AG09309 (cell line): ENCODE data around the gene FAM72A.
"Not testable (repeated sequence)": the region's sequence is repeated elsewhere in the genome, so short reads cannot be mapped to it uniquely, and the experiment has no call there.

Source experiments
- DNase-seq: peaks from one replicate; pipeline ENCODE4 v3.0.0-alpha.2; 2010; ENCODE audit warnings: low read depth
- H3K4me3 ChIP-seq: 2 replicates; pipeline ENCODE4 v1.5.1; 2011; ENCODE audit warnings: mild to moderate bottlenecking, low read depth, low read length, moderate library complexity; ENCODE audit not compliant: control insufficient read depth
- CTCF ChIP-seq: IDR thresholded peaks from 2 replicates; pipeline ENCODE4 v1.5.1; 2011; ENCODE audit warnings: mild to moderate bottlenecking, low read depth, low read length, inconsistent platforms; ENCODE audit not compliant: insufficient read depth, control insufficient read depth; ENCODE audit errors: missing control alignments

The FAM72A gene

DNA sequence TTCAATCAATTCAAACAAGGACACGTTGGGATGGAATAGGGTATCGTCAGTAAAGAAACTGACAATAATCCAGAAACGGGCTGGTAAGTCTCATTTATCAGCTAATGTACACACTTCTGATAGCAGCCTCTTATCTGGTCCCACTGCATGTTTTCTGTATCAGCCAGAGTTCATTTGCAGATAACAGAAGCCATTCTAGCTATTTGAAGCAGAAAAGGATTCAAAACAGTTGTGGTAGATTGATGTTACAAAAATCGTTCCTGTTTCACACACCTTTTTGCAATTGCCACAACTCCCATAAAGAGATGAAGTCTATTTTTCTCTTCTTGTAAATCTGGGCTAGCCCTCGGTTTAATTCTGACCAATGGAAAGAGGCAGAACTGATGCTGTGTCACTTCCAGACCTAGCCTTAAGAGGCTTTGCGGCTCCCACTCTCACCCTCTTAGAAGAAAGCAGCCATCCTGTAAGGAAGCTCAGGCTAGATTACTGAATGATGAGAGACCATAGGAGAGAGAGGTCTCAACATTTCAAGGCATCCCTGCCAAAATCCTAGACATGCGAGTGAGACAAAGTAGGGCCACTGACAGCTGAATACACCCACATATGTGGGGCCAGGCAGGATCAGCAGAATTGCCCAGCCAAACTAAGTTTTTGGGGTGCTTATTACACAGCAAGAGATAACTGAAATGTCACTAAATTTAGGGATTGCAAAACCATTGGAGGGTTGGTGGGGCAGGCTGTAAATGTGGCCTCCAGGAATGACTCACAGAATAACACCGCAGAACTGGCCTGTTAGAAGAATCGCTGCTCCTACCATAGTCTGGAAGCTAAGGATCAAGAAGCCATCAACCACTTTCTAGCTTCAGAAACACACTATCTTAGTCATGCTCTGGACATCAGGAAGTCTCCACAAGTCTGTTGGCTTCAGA is 24.3 kb downstream of the FAM72A start:
- H3K4me3 ChIP-seq: not testable (repeated sequence)
- DNase-seq: peak; percentile 62

- not testable (repeated sequence) for H3K4me3 ChIP-seq
These were observed 26.5 kb downstream of the FAM72A start for GRCh38 chr1:206176114-206176502.

GRCh38 chr1:206175459-206176113 is 27.1 kb downstream of the FAM72A start:
- peak; percentile 26 for TF ChIP-seq CTCF
- DNase-seq: peak; percentile 16
- not testable (repeated sequence) for H3K4me3 ChIP-seq

More at GRCh38 chr1:206176114-206176502, 26.5 kb downstream of the FAM72A start:
- not testable (repeated sequence) for DNase-seq

- DNase-seq: not testable (repeated sequence)
These were observed 28.3 kb downstream of the FAM72A start for GRCh38 chr1:206174182-206174868.

GRCh38 chr1:206173110-206173719 is 29.4 kb downstream of the FAM72A start:
- not testable (repeated sequence) for H3K4me3 ChIP-seq, DNase-seq

More at GRCh38 chr1:206174182-206174868, 28.3 kb downstream of the FAM72A start:
- peak; percentile 35 for TF ChIP-seq CTCF
- H3K4me3 ChIP-seq: not testable (repeated sequence)

GRCh38 chr1:206169794-206170193 is 32.8 kb downstream of the FAM72A start:
- H3K4me3 ChIP-seq: not testable (repeated sequence)
- peak; percentile 3 for DNase-seq

DNA sequence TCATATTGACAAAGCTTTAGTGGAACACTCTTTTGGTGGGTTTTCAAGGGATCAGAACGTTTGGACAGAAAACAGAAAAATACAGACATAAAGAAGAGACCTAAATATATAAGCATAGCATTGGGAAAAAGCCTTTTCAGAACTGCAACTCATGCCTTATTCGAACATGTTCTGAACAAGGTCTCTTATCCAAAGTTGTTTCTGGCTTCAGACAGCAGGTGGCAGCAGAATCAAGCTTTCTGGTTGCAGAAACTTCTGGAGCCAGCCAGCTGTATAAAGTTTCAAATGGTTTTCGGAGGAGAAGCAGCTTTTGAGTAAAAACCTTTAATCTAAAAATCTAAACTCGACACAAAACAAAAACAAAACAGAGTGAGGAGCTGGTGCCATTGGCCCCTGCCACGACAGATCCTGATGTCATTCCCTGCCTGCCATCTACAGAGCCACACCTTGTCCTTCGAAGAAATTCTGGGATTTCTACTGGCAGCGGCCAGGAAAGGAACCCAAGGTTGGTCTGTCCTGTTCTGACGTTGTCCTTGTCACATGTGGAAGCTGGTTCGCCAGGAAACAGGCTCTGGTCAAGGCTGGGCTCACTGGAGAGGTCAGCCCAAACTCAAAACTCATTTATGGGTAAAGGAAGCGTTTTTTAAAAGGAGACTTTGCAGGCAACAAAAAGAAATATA is 35.1 kb downstream of the FAM72A start:
- not testable (repeated sequence) for H3K4me3 ChIP-seq, DNase-seq

DNA sequence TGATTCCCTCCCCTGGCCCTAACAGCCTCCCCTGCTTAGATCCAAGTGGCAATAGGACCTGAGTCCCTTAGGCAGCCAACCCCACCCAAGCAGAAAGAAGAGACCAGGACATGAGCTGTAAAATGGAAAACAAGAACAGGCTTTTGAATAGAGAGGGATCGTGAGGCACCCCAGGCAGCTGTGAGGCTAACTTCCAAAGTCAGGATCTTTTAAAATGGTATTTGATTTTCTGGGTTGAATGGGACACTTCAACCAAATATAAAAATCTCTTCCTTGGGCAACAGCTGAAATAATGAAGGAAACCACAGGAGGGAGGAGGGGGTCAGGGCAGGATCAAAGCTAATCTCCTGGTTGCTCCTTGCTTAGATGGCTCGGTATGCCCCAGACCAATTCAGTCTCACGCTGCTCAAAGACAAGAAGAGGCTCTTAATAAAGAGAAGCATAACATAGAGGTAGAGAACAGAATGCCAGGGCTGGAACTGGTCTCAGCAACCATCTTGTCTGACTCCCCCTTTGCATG is 56.8 kb downstream of the FAM72A start:
- no peak for DNase-seq
- no peak overlapping the region for H3K4me3 ChIP-seq
- TF ChIP-seq CTCF: no peak

DNA sequence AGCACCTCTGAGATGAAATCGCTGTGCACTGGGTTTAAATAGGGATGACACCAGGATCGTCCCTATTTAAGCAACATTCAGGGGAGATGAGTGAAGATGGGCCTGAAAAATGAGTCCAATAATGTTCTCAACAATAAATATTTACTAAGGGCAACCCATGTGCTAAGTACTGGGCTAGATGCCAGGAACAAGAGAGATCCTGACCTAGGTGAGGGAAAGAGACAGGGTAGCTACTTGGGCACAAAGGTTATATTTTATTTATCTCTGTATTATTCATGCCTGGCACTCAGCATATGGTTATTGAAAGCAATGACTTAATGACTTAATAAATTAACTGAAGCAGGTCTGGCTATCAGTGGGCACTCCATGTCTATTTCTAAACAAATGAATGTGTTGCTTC is 58.0 kb downstream of the FAM72A start:
- H3K4me3 ChIP-seq: no peak overlapping the region
- no peak for DNase-seq
- no peak for TF ChIP-seq CTCF
